Fibroblast of skin of right quadriceps (primary cell): ENCODE results near the gene PCSK9.

Experiments used
- DNase-seq: peaks from one replicate; pipeline ENCODE4 v3.0.0-alpha.2; 2013

The PCSK9 gene

DNA sequence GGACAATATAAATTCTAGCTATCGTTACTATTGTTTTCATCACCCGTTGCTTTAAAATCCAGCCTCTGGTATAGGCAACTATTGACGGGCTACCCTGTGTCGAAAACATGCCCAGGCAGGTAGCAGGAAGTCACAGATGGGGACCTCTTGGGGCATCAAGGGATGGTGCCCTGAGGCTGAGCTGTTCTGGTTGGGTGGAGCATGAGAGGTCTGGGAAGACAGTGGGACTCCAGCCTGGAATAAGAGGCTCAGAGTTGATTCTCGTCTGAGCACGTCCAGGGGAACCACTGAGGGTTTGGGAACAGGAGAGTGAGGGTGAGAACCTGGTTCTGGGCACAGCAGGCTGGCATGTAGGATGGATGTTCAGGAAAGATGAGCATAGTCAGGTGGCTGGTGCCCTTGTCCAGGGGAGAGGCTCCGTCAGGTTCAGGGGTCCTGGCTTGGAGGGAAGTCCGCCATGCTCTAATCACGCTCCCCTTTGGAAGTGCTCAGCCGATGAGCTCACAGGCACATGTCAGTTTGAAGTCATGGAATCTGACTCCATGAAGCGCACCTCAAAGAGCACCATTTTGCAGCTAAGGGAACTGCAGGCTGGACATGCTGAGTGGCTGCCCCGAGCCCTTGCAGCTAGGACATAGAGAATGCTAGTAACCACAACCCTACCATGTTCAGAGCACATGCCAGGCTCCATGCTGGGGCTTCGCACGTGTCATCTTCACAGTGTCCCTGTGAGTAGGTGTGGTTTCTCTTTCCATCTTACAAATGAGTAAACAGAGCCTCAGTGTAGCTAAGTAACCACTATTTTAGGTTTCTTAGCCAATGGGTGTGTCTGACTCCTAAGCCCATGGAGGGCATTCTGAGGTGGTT, 21.0 kb downstream of the PCSK9 start:
- no peak for DNase-seq

DNA sequence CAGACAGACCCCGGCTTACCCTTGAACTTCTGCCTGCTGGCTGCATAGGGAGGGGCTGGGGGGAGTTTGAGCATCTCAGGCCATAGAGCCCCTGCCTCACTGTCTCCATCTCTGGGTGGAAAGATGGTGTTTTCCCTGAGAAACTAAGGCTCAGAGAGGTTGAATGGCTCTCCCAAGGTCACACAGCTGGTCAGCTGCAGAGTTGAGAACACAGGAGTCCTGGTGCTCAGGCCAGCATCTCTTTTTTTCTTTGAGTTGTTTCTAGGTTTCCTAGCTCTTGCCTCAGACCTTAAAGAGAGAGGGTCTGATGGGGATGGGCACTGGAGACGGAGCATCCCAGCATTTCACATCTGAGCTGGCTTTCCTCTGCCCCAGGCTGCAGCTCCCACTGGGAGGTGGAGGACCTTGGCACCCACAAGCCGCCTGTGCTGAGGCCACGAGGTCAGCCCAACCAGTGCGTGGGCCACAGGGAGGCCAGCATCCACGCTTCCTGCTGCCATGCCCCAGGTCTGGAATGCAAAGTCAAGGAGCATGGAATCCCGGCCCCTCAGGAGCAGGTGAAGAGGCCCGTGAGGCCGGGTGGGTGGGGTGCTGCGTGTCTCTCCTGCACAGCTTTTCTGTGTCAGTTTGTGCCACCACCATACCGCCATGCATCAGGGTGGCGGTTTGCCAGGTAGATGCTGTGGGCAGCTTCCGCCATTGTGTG, 21.8 kb downstream of the PCSK9 start:
- no peak for DNase-seq

DNA sequence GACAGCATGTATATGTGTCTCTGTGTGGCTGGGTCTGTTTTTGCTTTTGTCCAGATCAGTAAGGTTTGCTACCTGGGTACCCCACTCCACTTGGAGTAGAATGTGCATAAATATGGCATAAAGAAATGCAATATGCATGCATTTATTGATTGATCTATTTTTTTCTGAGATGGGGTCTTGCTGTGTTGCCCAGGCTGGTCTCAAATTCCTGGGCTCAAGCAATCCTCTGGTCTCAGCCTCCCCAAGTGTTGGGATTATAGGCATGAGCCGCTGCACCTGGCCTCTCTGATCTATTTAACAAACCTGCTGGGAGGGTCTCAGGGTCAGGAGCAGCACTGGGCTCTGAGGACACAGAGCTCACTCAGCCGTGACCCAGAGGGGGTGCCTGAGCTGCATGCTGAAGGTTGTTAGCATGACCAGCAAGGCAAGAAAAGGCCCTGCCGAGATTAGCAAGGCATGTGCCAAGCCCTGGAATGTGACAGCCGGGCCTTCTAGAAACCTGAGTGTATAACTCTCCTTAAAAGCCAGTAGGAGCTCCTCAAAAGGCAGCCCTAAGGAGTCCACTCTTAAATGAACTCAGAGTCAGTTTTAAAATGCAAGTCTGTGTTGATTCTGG, 22.5 kb downstream of the PCSK9 start:
- DNase-seq = no peak

DNA sequence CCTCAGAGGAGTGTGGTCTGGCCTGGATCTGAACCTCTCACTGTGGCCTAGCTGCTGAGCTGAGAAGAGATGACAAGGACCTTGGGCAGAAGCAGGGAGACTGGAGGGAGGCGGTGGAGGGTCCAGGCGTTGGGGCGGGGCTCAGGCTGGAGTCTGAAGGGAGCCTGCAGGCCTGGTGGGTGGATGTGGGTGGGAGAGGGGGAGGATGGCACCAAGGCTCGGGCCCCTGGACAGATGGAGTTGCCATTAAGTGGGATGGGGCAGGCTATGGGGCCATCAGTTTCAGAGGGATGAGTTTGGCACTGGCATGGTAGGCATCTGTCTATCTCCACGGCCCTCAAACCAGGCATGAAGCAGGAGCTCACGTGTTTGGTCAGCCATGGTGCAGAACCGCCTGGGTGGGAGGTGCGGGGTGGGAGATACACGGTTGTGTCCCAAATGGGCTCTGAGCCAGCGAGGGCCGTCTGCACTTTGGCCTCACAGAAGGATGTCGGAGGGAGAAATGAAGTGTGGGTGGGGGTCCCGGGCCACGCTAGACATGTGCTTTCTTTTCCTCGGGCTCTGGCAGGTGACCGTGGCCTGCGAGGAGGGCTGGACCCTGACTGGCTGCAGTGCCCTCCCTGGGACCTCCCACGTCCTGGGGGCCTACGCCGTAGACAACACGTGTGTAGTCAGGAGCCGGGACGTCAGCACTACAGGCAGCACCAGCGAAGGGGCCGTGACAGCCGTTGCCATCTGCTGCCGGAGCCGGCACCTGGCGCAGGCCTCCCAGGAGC, 23.6 kb downstream of the PCSK9 start:
- DNase-seq = no peak

DNA sequence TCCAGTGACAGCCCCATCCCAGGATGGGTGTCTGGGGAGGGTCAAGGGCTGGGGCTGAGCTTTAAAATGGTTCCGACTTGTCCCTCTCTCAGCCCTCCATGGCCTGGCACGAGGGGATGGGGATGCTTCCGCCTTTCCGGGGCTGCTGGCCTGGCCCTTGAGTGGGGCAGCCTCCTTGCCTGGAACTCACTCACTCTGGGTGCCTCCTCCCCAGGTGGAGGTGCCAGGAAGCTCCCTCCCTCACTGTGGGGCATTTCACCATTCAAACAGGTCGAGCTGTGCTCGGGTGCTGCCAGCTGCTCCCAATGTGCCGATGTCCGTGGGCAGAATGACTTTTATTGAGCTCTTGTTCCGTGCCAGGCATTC, 24.2 kb downstream of the PCSK9 start:
- no peak for DNase-seq

DNA sequence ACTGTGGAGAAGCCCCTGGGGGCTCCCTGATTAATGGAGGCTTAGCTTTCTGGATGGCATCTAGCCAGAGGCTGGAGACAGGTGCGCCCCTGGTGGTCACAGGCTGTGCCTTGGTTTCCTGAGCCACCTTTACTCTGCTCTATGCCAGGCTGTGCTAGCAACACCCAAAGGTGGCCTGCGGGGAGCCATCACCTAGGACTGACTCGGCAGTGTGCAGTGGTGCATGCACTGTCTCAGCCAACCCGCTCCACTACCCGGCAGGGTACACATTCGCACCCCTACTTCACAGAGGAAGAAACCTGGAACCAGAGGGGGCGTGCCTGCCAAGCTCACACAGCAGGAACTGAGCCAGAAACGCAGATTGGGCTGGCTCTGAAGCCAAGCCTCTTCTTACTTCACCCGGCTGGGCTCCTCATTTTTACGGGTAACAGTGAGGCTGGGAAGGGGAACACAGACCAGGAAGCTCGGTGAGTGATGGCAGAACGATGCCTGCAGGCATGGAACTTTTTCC, 24.8 kb downstream of the PCSK9 start:
- no peak for DNase-seq

DNA sequence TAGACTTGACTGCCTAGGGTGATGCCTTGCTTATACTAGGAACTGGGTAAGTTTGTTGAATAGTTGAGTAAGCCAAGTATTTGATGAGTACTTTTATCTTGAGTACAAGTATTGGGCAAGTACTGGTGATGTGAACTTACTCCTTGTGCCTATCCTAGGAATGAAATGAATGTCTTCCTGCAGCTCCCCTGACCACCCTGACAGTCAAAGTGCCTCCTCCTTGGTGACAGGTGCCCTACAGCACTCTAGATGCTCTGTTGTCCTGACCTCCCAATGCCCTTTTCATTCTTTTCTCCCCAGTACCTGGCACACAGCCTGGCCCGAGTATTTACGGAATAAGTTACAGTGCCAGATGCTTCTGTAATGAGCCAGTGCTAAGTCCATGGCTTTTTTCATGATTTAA, 25.5 kb downstream of the PCSK9 start:
- peak; percentile 37 for DNase-seq

DNA sequence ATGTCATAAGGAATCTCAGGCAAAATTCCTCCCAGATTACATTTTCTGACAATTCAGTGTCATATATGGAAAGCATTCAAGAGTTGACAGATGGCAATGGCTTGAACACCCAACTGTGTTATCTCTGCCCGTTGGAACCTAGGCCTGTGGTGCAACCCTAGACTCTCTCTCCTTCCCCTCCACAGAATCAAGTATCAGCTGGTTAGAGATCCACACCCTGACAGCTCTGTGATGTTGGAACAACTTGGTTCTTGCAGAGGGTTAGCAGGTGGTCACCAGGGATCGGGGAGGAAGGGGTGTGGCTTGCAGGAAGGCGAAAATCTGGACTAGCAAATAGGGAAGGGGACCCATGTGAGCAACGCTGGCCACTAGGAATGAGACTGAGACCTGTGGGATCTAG, 26.3 kb downstream of the PCSK9 start:
- DNase-seq = no peak

DNA sequence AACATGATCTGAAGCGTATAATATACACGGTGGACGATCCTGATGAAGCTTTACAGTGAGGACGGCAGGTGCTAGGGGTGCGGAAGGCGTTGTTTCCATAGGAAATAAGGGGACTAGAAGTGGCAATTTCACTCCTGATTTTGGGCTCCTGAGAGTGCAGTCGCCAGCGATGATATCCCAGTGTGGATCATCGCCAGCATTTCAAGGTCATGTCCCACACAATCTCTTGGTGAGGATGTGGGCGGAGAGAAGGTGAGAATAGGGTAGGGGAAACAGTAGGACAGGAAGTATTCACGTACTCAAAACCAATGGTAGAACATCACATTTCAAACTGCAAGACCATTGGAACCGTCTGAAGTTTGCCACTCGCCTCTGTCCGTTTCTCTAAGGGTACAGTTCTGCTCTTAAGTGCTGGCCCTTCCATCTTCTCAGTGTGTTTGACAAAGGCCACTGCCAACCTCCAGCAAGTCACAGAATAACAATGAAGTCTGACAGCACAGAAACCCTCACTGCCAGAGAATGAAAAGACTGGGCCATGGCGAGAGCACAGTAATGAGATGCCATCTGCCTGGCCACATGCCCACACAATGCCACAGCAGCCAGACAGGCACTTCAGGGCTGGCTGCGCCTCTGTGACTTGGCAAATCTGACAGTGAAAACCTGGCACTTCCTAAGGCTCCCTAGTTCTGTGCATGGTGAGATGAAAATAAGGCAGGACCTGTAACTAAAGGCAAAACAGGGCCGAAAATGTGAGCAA, 27.9 kb downstream of the PCSK9 start:
- no peak for DNase-seq

DNA sequence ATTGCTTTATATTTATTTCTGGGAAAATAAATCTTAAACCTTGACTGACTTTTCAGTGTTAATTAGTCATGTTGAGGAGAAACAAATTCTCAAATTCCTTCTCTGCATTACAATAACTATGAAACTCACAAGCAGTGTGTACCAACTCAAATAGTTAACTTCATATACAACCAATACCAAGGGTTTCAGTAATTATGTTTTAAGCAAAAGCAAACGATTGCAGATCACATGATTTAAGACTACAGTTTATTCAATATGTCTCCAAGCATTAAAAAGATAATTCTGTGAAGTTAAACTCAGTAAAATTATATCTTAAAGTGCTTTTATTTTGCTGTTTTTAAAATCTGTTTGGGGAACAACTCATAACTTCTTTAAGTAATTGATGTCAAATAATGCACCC, 28.6 kb downstream of the PCSK9 start:
- DNase-seq = no peak

DNA sequence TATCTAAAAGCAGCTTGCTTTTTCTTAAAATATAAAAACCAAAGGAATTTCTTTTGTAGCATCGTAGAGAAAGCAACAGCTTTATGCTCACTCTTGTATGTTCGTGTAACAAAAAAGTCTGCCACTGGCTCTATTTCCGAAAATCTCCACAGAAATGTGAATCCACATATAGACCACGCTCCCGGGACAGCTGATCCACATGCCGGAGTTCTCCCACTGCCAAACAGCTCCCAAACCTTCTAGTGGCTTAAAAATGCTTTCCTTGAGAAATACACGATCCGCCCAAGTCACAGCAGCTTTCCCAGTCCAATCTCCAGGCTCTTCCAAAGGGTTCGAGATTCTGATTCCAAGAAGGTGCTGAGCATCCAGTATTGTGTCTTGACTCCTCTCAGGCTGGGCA, 29.3 kb downstream of the PCSK9 start:
- DNase-seq = no peak

DNA sequence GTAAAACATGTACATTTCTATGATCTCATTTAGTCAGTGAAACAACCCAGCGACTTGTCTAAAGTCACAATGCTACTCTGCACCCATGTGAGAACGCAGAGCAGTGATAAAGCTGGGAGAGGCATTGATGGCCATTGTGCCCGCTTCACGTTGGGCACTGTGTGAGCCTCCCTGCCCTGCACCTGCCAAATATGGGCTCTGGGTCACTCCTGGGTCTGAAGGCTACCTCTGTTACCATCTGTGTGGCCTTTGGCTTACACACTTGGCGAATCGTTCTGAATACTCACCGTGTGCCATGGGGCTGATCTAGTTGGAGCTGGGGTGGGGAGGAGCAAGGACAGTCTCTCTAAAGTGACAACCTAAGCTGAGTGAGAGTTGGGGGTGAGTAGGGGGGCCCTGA, 29.9 kb downstream of the PCSK9 start:
- no peak for DNase-seq

DNA sequence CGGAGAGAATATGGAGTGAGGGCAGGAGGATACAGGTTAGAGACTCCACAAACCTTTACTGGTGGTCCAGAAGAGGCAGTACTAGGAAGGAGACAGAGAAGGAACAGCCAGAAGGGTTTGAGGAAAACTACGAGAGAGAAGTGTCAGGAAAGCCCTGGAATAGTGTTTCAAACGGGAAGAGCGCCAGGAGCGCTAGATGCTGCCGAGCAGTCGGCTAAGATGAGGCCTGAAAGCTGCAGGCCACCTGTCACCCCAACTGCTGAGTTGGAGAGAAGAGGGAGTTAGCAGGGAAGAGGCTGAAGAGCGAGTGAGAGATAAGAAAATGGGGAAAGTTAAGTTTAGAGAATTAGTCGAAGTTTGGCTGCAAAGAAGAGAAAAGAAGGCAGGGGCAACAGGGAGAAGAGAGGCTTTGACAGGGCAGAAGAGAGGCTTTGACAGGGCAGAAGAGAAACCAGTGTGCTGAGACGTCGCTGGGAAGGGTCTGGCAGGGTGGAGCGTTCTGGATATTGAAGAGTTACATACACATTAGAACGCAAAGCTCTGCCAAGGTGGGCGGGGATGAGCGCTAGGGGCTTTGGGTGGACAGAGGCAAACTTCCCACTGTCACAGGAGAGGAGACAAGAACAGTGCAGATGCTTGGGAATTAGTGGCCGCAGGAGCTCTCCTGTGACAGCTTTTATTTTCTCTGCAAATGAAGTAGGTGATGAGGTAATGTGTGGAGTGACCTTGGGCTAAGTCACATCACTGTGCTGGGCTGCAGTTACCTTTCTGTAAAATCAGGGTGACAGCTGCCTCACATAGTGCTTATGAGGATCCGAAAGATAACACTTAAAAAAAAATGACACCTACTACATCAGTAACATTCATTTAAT, 31.2 kb downstream of the PCSK9 start:
- DNase-seq = no peak

DNA sequence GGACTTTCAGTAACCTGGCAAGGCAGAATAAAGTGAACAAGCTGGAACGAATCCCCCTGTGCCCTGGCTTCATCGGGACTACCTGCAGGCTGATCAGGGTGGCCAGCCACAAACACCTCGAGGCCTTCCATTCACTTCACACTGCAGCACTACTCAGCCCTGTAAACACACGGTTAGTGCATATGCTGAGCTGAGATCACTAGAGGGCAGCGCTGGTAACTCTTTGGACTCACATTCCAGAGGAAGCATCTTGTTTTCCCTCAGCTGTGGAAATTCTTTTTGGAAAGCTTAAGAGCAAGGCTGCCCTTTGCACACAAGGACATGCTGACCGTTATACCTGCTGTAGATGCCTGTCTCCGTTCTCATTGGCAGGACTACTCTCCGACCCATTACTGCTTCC, 32.1 kb downstream of the PCSK9 start:
- peak; percentile 49 for DNase-seq

DNA sequence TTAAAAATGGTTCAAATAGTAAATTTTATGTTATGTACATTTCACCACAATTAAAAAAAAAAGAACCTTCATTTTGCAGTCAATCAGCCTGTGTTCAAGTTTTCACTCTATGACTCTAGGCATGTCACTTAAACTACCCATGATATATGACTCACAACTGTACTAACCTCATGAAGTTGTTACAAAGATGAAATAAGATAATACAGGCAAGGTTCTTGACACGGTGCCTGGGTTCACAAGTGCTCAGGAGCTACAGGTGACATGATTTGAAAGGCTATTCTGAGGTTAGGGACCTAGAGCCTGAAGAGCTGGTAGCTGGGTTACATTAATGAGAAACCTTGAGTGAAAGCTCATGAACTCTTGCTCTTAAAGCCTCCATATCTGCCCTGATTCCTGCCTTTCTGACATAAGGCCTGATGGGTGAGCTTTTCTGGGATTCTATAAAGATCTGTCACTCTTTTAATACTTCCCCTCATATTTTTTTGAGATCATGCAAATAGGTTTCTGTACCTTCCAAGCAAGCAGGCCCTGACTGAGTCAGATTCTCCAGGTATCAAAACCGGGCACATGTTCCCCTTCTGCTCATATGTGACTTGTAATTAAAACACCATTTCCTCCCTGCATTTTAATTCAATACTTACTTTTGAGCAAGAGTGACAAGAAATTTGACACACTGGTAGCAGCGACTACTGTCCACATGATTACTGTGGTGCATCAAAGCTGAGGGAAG, 34.0 kb downstream of the PCSK9 start:
- DNase-seq = no peak

DNA sequence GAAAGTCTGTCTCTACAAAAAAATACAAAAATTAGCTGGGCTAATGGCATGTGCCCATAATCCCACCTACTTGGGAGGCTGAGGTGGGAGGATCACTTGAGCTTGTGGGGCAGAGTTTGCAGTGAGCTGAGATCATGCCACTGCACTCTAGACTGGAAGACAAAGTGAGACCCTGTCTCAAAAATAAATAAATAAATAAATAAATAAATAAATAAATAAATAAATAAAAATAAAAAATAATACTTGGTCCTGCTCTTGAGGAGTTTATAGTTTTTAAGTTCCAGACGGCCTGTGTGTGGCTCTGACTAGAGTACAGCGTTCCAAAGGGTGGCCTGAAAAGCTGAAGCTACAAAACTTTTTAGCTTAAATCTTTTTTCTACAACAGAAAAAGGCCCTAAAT, 35.1 kb downstream of the PCSK9 start:
- no peak for DNase-seq

DNA sequence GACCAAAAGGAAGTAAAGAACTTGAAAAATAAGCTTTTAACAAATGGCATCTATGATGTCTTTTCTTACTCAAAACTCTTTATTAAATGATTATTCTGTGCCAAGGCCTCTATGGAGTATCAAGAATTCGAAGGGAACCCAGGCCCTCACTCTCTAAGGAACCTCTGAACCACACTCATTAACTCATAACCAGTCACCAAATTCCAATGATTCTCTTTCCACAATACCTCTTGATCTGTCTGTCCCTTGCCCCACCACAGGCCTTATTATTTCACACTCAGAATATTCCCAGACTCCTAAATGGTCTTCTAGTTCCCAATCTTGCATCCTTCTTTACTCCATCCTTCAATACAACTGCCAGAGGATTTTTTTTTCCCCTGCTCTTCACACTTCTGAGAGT, 37.0 kb downstream of the PCSK9 start:
- no peak for DNase-seq

DNA sequence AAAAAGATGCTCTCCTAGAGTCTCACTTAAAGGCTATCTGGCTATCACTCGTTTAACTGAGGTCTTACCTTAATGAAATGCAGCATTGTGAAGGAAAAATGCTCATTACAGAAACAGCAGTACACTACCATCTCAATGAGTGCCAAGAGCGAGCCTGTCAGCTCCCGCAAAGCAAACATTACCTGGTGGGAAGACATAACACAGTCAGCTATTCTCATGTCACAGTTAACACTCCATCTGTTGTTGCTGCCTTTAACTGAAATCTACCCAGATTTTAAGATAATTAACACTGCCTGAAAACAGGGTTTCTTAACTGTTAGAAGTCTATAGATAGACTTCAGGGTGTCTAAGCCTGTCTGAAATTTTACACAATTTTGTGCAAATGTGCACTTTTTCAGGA, 39.1 kb downstream of the PCSK9 start:
- no peak for DNase-seq

DNA sequence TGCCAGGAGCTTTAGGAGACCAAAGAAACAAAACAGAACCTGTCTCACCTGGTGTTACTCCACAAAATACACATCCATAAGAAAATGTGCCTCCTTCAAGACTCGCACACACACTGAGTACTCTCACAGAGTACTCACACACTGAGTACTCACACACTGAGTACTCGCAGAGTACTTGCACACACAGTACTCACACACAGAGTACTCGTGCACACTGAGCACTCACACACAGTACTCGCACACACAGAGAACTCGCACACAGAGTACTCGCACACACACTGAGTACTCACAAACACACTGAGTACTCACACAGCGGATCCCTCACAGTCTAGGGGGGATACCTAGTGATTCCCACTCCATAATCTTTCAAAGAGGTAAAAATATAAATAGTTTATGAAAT, 40.3 kb downstream of the PCSK9 start:
- DNase-seq = no peak

DNA sequence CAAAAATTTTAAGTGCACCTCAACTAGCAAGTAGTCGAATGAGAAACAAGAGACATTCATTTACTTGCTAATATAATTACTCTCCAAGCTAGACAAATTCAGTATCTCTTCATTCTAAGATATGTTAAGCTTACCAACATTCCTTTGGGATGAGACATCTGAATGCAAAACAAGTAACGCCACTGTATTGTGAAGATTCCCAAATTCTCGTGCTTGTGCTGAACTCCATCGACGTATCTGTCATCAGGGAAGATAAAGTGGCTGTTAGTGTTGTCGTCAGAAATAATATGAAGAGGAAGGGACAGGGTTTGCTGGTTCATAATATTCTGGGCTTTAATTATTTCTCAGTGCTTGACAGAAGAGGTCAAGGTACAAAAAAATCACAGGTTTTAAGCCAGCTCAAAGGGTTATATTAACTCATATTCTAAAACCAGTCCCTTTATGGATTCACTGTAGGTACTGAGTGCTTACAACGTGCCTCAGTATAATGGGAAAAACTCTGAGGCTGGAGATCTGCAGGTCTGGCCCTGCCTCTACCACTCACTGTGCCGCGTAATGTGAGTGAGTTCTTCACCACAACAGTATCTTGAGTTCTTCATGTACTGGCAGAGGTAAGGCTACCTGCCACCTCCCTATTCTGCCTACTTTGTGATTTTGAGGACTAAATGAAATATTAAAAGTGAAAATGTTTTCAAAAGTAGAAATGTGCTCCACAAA, 42.0 kb downstream of the PCSK9 start:
- peak; percentile 67 for DNase-seq
